HuH-7.5 (cell line): Measurements from ENCODE around the gene RGS8.

Source experiments
- DNase-seq: peaks from one replicate; pipeline ENCODE4 v3.0.0; 2011; ENCODE audit warnings: low spot score

The RGS8 gene

GRCh38 chr1:182639330-182639729 is 45.1 kb downstream of the RGS8 start:
- DNase-seq: no peak

GRCh38 chr1:182637769-182638168 is 46.6 kb downstream of the RGS8 start:
- DNase-seq: no peak

GRCh38 chr1:182635871-182636270 is 48.5 kb downstream of the RGS8 start:
- no peak for DNase-seq
